H1 (cell line): Measurements from ENCODE around the gene ZNF423.

Experiments
- CTCF ChIP-seq, 3 experiments: IDR thresholded peaks; 1 replicate in 2 of 3; 2 replicates in 1 of 3; pipeline versions ENCODE4 v1.5.1 to v1.6.1; 2011; ENCODE audit warnings: low read length in 3 of 3, mild to moderate bottlenecking in 3 of 3, inconsistent platforms in 2 of 3, low read depth in 1 of 3, moderate library complexity in 1 of 3; ENCODE audit not compliant: insufficient read depth in 1 of 3; ENCODE audit errors: control extremely low read depth in 1 of 3
- EP300 ChIP-seq, 2 experiments: IDR thresholded peaks; 1 replicate in 1 of 2; 2 replicates in 1 of 2; pipeline ENCODE4 v1.6.1; 2011 to 2012; ENCODE audit warnings: low read depth in 2 of 2, low read length in 2 of 2, mild to moderate bottlenecking in 2 of 2, borderline replicate concordance in 1 of 2, inconsistent platforms in 1 of 2, moderate library complexity in 1 of 2
- RAD21 ChIP-seq, 2 experiments: IDR thresholded peaks in 1 of 2; conservative IDR thresholded peaks in 1 of 2; 2 replicates each; pipeline ENCODE4 v1.6.1; 2011; ENCODE audit warnings: low read depth in 2 of 2, low read length in 2 of 2, improper control_type of control experiment in 1 of 2, inconsistent platforms in 1 of 2, mild to moderate bottlenecking in 1 of 2, moderate library complexity in 1 of 2
- SRF ChIP-seq: IDR thresholded peaks from 2 replicates; pipeline ENCODE4 v1.6.1; 2011; ENCODE audit warnings: mild to moderate bottlenecking, low read depth, low read length, moderate library complexity

GRCh38 chr16:49767414-49767813 is 88.5 kb downstream of the ZNF423 start:
- TF ChIP-seq RAD21 (IDR thresholded peaks at IDR 0.05 in 1 of 2, conservative IDR thresholded peaks at IDR 0.05 in 1 of 2; ENCODE audit: low read depth in 2 of 2, low read length in 2 of 2) (no peak), SRF (no peak), CTCF (IDR thresholded peaks at IDR 0.05; ENCODE audit: control extremely low read depth in 1 of 3, insufficient read depth in 1 of 3, low read depth in 1 of 3, low read length in 3 of 3) (no peak), EP300 (IDR thresholded peaks at IDR 0.05; ENCODE audit: borderline replicate concordance in 1 of 2, low read depth in 2 of 2, low read length in 2 of 2) (no peak)
